ENCODE data around the gene CCDC195.

DNA sequence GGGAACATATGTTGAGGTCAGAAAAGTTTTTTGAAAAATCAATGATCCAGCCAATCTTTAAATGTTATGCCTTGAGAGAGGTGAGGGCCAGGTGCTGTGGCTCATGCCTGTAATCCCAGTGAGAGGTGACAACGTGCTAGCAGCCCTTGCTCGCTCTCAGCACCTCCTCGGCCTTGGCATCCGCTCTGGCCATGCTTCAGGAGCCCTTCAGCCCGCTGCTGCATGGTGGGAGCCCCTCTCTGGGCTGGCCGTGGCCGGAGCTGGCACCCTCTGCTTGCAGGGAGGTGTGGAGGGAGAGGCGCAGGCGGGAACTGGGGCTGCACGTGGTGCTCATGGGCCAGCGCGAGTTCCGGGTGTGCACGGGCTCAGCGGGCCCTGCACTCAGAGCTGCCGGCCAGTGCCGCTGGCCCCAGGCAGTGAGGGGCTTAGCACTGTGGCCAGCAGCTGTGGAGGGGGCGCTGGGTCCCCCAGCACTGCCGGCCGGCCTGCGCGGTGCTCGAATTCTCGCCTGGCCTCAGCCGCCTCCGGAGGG lies 61.1 kb downstream of the CCDC195 start:
- TF ChIP-seq CTCF (IDR thresholded peaks at IDR 0.05) (no peak), EZH2 (IDR thresholded peaks at IDR 0.05; ENCODE audit: borderline replicate concordance, insufficient read depth, low read depth, low read length, poor library complexity, severe bottlenecking) (no peak)
